GM23338 (cell line): ENCODE results near the gene PRDM1. TPM values are rescaled to one million over a fixed set of nuclear protein-coding genes. Genes with fewer than 3 reads are reported as not detected.

Experiments
- ATAC-seq: fragments of 200-7000 bp; cut with Tn5 transposase; 3 replicates; pipeline ENCODE4 v1.9.1; 2020
- DNase-seq: peaks from one replicate; pipeline ENCODE4 v3.0.0-alpha.2; 2015; ENCODE audit warnings: low spot score
- H2AFZ ChIP-seq: fragments of 200-600 bp; sonication (generic); 2 replicates; pipeline ENCODE4 v1.8.0; 2016; ENCODE audit warnings: antibody characterized with exemption, mild to moderate bottlenecking, moderate library complexity
- H3F3A ChIP-seq: fragments of 200-600 bp; sonication (generic); replicated peaks from 2 replicates; pipeline ENCODE4 v1.8.0; 2017; ENCODE audit warnings: antibody characterized with exemption, mixed run types, low read depth
- H3K27ac ChIP-seq: fragments of 200-600 bp; sonication (generic); 2 replicates; pipeline ENCODE4 v1.6.1; 2016; ENCODE audit warnings: low read depth
- H3K27me3 ChIP-seq: fragments of 200-600 bp; sonication (generic); 2 replicates; pipeline ENCODE4 v1.8.0; 2016; ENCODE audit warnings: mild to moderate bottlenecking, mixed run types, moderate library complexity; ENCODE audit not compliant: insufficient read depth
- H3K36me3 ChIP-seq: fragments of 200-600 bp; sonication (generic); 2 replicates; pipeline ENCODE4 v1.8.0; 2016; ENCODE audit warnings: mild to moderate bottlenecking; ENCODE audit not compliant: insufficient read depth
- H3K4me1 ChIP-seq: fragments of 200-600 bp; sonication (generic); 2 replicates; pipeline ENCODE4 v1.8.0; 2016; ENCODE audit warnings: mild to moderate bottlenecking, moderate library complexity; ENCODE audit not compliant: insufficient read depth
- H3K4me2 ChIP-seq: fragments of 200-600 bp; sonication (generic); 2 replicates; pipeline ENCODE4 v1.7.1; 2017; ENCODE audit warnings: mixed run types
- H3K4me3 ChIP-seq: fragments of 200-600 bp; sonication (generic); 2 replicates; pipeline ENCODE4 v1.6.1; 2016; ENCODE audit warnings: mixed run types
- H3K79me2 ChIP-seq: fragments of 200-600 bp; sonication (generic); replicated peaks from 2 replicates; pipeline ENCODE4 v1.8.0; 2017; ENCODE audit warnings: mild to moderate bottlenecking; ENCODE audit not compliant: insufficient read depth
- H3K9me2 ChIP-seq: fragments of 200-600 bp; sonication (generic); 2 replicates; pipeline ENCODE4 v1.8.0; 2017; ENCODE audit not compliant: insufficient read depth
- H4K20me1 ChIP-seq: fragments of 200-600 bp; sonication (generic); replicated peaks from 2 replicates; pipeline ENCODE4 v1.8.0; 2017; ENCODE audit warnings: mild to moderate bottlenecking; ENCODE audit not compliant: insufficient read depth
- H3K27ac Mint-ChIP-seq: 2 replicates; pipeline ENCODE4 v1.8.0; 2020; ENCODE audit warnings: inconsistent platforms, mild to moderate bottlenecking, moderate library complexity, mixed read lengths
- H3K27me3 Mint-ChIP-seq: 3 replicates; pipeline ENCODE4 v1.8.0; 2022; ENCODE audit warnings: low read depth, mild to moderate bottlenecking, moderate library complexity, mixed read lengths, inconsistent platforms; ENCODE audit not compliant: insufficient read depth, poor library complexity
- H3K36me3 Mint-ChIP-seq: 3 replicates; pipeline ENCODE4 v1.8.0; 2021; ENCODE audit warnings: low read depth, mild to moderate bottlenecking, inconsistent platforms, moderate library complexity, mixed read lengths
- H3K4me1 Mint-ChIP-seq: 3 replicates; pipeline ENCODE4 v1.8.0; 2020; ENCODE audit warnings: mild to moderate bottlenecking, inconsistent platforms, mixed read lengths
- H3K4me3 Mint-ChIP-seq: 3 replicates; pipeline ENCODE4 v1.8.0; 2021; ENCODE audit warnings: moderate library complexity, mild to moderate bottlenecking, inconsistent platforms, mixed read lengths
- H3K9me3 Mint-ChIP-seq: 3 replicates; pipeline ENCODE4 v1.8.0; 2020; ENCODE audit warnings: moderate library complexity, mild to moderate bottlenecking, inconsistent platforms, mixed read lengths
- CREB1 ChIP-seq: fragments of 250-450 bp; sonication (Bioruptor Pico); IDR thresholded peaks from 2 replicates; pipeline ENCODE4 v1.5.0; 2020; ENCODE audit warnings: low read depth, mild to moderate bottlenecking, moderate library complexity
- EZH2phosphoT487 ChIP-seq: fragments of 200-600 bp; sonication (generic); IDR thresholded peaks from one replicate; pipeline ENCODE4 v1.8.1; 2018; ENCODE audit warnings: antibody characterized with exemption; ENCODE audit not compliant: unreplicated experiment
- JUNB ChIP-seq: IDR thresholded peaks from one replicate; pipeline ENCODE4 v1.6.1; 2016; ENCODE audit warnings: antibody characterized with exemption; ENCODE audit not compliant: unreplicated experiment
- REST ChIP-seq: IDR thresholded peaks from one replicate; pipeline ENCODE4 v1.6.1; 2018; ENCODE audit warnings: antibody characterized with exemption; ENCODE audit not compliant: unreplicated experiment
- STAT1 ChIP-seq: IDR thresholded peaks from one replicate; pipeline ENCODE4 v1.6.1; 2016; ENCODE audit warnings: antibody characterized with exemption; ENCODE audit not compliant: unreplicated experiment
- ZNF462 ChIP-seq: fragments of 250-450 bp; sonication (Bioruptor Pico); IDR thresholded peaks from 2 replicates; pipeline ENCODE4 v1.5.0; 2020; ENCODE audit warnings: mild to moderate bottlenecking, moderate library complexity
- polyA plus RNA-seq: library from polyadenylated mRNA; unstranded; fragments of >200 nt; fragmentation: Nextera tagmentation; extraction: Ambion mirVana; gene quantifications from 2 replicates; pipeline ENCODE4 v1.2.1, GENCODE V29; 2016
- total RNA-seq: library from RNA; depleted of rRNA; stranded (reverse); fragments of >200 nt; shearing (Covaris generic); gene quantifications from 2 replicates; pipeline ENCODE4 v1.2.3, GENCODE V29; 2014

The PRDM1 gene
- total and polyA plus RNA-seq, 2 experiments from 2014 or later = 0.65 to 0.73 TPM

GRCh38 chr6:106046116-106046853 lies 39.9 kb upstream of the PRDM1 start:
- H3K36me3 ChIP-seq = no peaks in the 10 kb centered on the region
- H3K9me2 ChIP-seq = no peaks in the 10 kb centered on the region
- H3K4me1 ChIP-seq = peaks cover 10% of the 10 kb centered on the region
- H3K79me2 ChIP-seq = no peaks in the 10 kb centered on the region
- no peaks in the 10 kb centered on the region for H3F3A ChIP-seq
- no peak overlapping the region for H3K27ac Mint-ChIP-seq
- H3K9me3 Mint-ChIP-seq = no peaks in the 10 kb centered on the region
- no peaks in the 10 kb centered on the region for H3K27me3 Mint-ChIP-seq
- H3K4me3 Mint-ChIP-seq = no peak overlapping the region
- H2AFZ ChIP-seq = peak overlapping the region; percentile 38; the same call in 1 of the 2 replicates
- H4K20me1 ChIP-seq = no peaks in the 10 kb centered on the region
- no peak overlapping the region for H3K4me2 ChIP-seq
- no peak overlapping the region for H3K4me3 ChIP-seq
- DNase-seq (no peak), ATAC-seq (peak; percentile 41; the same call in 2 of the 3 replicates)
- TF ChIP-seq JUNB = no peak
- peaks cover 9% of the 10 kb centered on the region; the same call in 1 of the 2 replicates for H3K27me3 ChIP-seq
- H3K27ac ChIP-seq = no peak overlapping the region
- peaks cover 15% of the 10 kb centered on the region for H3K4me1 Mint-ChIP-seq
- no peaks in the 10 kb centered on the region for H3K36me3 Mint-ChIP-seq

- H3K4me3 Mint-ChIP-seq = no peak overlapping the region
- Histone ChIP-seq H3F3A (no peaks in the 10 kb centered on the region), H3K27ac (no peak overlapping the region), H2AFZ (no peak overlapping the region), H3K4me1 (peaks cover 13% of the 10 kb centered on the region), H3K4me3 (no peak overlapping the region), H3K36me3 (no peaks in the 10 kb centered on the region), H3K4me2 (no peak overlapping the region), H3K9me2 (no peaks in the 10 kb centered on the region), H3K27me3 (peaks cover 9% of the 10 kb centered on the region; the same call in 1 of the 2 replicates), H4K20me1 (no peaks in the 10 kb centered on the region), H3K79me2 (no peaks in the 10 kb centered on the region)
- ATAC-seq = no peak
- H3K27ac Mint-ChIP-seq = no peak overlapping the region
- no peaks in the 10 kb centered on the region for H3K36me3 Mint-ChIP-seq
- peaks cover 20% of the 10 kb centered on the region for H3K4me1 Mint-ChIP-seq
- no peak for DNase-seq
- TF ChIP-seq STAT1 (no peak), REST (no peak)
- peaks cover 3% of the 10 kb centered on the region for H3K27me3 Mint-ChIP-seq
- H3K9me3 Mint-ChIP-seq = no peaks in the 10 kb centered on the region
Observed at GRCh38 chr6:106046854-106047200, 39.3 kb upstream of the PRDM1 start.

GRCh38 chr6:106048336-106048735 lies 37.8 kb upstream of the PRDM1 start:
- Mint-ChIP-seq H3K36me3 (no peaks in the 10 kb centered on the region), H3K27ac (no peak overlapping the region), H3K4me1 (peaks cover 27% of the 10 kb centered on the region), H3K4me3 (no peak overlapping the region), H3K9me3 (no peaks in the 10 kb centered on the region), H3K27me3 (peaks cover 3% of the 10 kb centered on the region)
- ATAC-seq = no peak
- H3K4me1 ChIP-seq = peaks cover 19% of the 10 kb centered on the region
- DNase-seq = no peak
- H3K4me3 ChIP-seq = no peak overlapping the region
- H3K27ac ChIP-seq = no peak overlapping the region
- peaks cover 9% of the 10 kb centered on the region; the same call in 1 of the 2 replicates for H3K27me3 ChIP-seq
- H3F3A ChIP-seq = no peaks in the 10 kb centered on the region
- H3K36me3 ChIP-seq = no peaks in the 10 kb centered on the region
- H3K4me2 ChIP-seq = no peak overlapping the region
- H3K79me2 ChIP-seq = no peaks in the 10 kb centered on the region
- no peak overlapping the region for H2AFZ ChIP-seq
- H3K9me2 ChIP-seq = no peaks in the 10 kb centered on the region
- no peaks in the 10 kb centered on the region for H4K20me1 ChIP-seq
- TF ChIP-seq ZNF462 (CRISPR knock-in tag) (no peak), CREB1 (no peak), EZH2phosphoT487 (no peak)
